ENCODE data around the gene ACTL6B.

The ACTL6B gene

GRCh38 chr7:100620804-100621203 lies 35.4 kb downstream of the ACTL6B start:
- no peaks in the 10 kb centered on the region; the same call in 1 of the 2 replicates for H3K27me3 ChIP-seq (ENCODE audit: insufficient read depth, low read length)
- H3K36me3 ChIP-seq (ENCODE audit: insufficient read depth, low read length): no peaks in the 10 kb centered on the region
- no peaks in the 10 kb centered on the region for H3F3A ChIP-seq (ENCODE audit: insufficient read depth, low read length)
- H3K9ac ChIP-seq (ENCODE audit: low read length): no peak overlapping the region
- H3K4me2 ChIP-seq (ENCODE audit: low read length): no peak overlapping the region
- H3K4me3 ChIP-seq (ENCODE audit: low read depth, low read length, poor library complexity, severe bottlenecking): no peak overlapping the region
- TF ChIP-seq, protein P1, sequence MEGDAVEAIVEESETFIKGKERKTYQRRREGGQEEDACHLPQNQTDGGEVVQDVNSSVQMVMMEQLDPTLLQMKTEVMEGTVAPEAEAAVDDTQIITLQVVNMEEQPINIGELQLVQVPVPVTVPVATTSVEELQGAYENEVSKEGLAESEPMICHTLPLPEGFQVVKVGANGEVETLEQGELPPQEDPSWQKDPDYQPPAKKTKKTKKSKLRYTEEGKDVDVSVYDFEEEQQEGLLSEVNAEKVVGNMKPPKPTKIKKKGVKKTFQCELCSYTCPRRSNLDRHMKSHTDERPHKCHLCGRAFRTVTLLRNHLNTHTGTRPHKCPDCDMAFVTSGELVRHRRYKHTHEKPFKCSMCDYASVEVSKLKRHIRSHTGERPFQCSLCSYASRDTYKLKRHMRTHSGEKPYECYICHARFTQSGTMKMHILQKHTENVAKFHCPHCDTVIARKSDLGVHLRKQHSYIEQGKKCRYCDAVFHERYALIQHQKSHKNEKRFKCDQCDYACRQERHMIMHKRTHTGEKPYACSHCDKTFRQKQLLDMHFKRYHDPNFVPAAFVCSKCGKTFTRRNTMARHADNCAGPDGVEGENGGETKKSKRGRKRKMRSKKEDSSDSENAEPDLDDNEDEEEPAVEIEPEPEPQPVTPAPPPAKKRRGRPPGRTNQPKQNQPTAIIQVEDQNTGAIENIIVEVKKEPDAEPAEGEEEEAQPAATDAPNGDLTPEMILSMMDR (IDR thresholded peaks at IDR 0.05; ENCODE audit: low read length): no peak
- TF ChIP-seq EZH2 (IDR thresholded peaks at IDR 0.05; ENCODE audit: borderline replicate concordance, low read length): no peak
- no peaks in the 10 kb centered on the region for H3K9me2 ChIP-seq (ENCODE audit: low read depth, low read length)
- H3K79me2 ChIP-seq (ENCODE audit: insufficient read depth, low read length): no peaks in the 10 kb centered on the region
- no peak overlapping the region for H3K27ac ChIP-seq (ENCODE audit: low read depth, low read length, poor library complexity, severe bottlenecking)
- no peaks in the 10 kb centered on the region for H4K20me1 ChIP-seq (ENCODE audit: insufficient read depth, low read length)
- no peaks in the 10 kb centered on the region for H3K4me1 ChIP-seq (ENCODE audit: insufficient read depth, low read length, severe bottlenecking)
- no peak overlapping the region for H2AFZ ChIP-seq (ENCODE audit: low read length)
- no peaks in the 10 kb centered on the region for H3K9me3 ChIP-seq (ENCODE audit: low read length)

- H3K9me2 ChIP-seq (ENCODE audit: low read depth, low read length): no peaks in the 10 kb centered on the region
- TF ChIP-seq EZH2 (IDR thresholded peaks at IDR 0.05; ENCODE audit: borderline replicate concordance, low read length): no peak
- TF ChIP-seq, protein P1 (IDR thresholded peaks at IDR 0.05; ENCODE audit: low read length): no peak
- no peak overlapping the region for H3K9ac ChIP-seq (ENCODE audit: low read length)
- no peaks in the 10 kb centered on the region for H3K9me3 ChIP-seq (ENCODE audit: low read length)
- no peaks in the 10 kb centered on the region for H3F3A ChIP-seq (ENCODE audit: insufficient read depth, low read length)
- no peak overlapping the region for H3K4me2 ChIP-seq (ENCODE audit: low read length)
- H2AFZ ChIP-seq (ENCODE audit: low read length): no peak overlapping the region
- no peaks in the 10 kb centered on the region; the same call in 1 of the 2 replicates for H3K27me3 ChIP-seq (ENCODE audit: insufficient read depth, low read length)
- no peaks in the 10 kb centered on the region for H3K79me2 ChIP-seq (ENCODE audit: insufficient read depth, low read length)
- no peak overlapping the region for H3K4me3 ChIP-seq (ENCODE audit: low read depth, low read length, poor library complexity, severe bottlenecking)
- H3K4me1 ChIP-seq (ENCODE audit: insufficient read depth, low read length, severe bottlenecking): no peaks in the 10 kb centered on the region
- H3K27ac ChIP-seq (ENCODE audit: low read depth, low read length, poor library complexity, severe bottlenecking): no peak overlapping the region
- no peaks in the 10 kb centered on the region for H3K36me3 ChIP-seq (ENCODE audit: insufficient read depth, low read length)
- no peaks in the 10 kb centered on the region for H4K20me1 ChIP-seq (ENCODE audit: insufficient read depth, low read length)
Observed at GRCh38 chr7:100620239-100620638, 36.0 kb downstream of the ACTL6B start.

GRCh38 chr7:100614308-100614861 lies 41.9 kb downstream of the ACTL6B start:
- H3F3A ChIP-seq (ENCODE audit: insufficient read depth, low read length): no peaks in the 10 kb centered on the region
- no peaks in the 10 kb centered on the region for H3K9me2 ChIP-seq (ENCODE audit: low read depth, low read length)
- no peaks in the 10 kb centered on the region for H3K36me3 ChIP-seq (ENCODE audit: insufficient read depth, low read length)
- no peak overlapping the region for H2AFZ ChIP-seq (ENCODE audit: low read length)
- no peaks in the 10 kb centered on the region for H3K9me3 ChIP-seq (ENCODE audit: low read length)
- no peak overlapping the region for H3K4me3 ChIP-seq (ENCODE audit: low read depth, low read length, poor library complexity, severe bottlenecking)
- no peak overlapping the region for H3K4me2 ChIP-seq (ENCODE audit: low read length)
- H3K4me1 ChIP-seq (ENCODE audit: insufficient read depth, low read length, severe bottlenecking): peaks cover 7% of the 10 kb centered on the region
- no peaks in the 10 kb centered on the region; the same call in 1 of the 2 replicates for H3K27me3 ChIP-seq (ENCODE audit: insufficient read depth, low read length)
- no peak for TF ChIP-seq EZH2 (IDR thresholded peaks at IDR 0.05; ENCODE audit: borderline replicate concordance, low read length)
- TF ChIP-seq, protein P1 (IDR thresholded peaks at IDR 0.05; ENCODE audit: low read length): no peak
- H3K9ac ChIP-seq (ENCODE audit: low read length): no peak overlapping the region
- H3K27ac ChIP-seq (ENCODE audit: low read depth, low read length, poor library complexity, severe bottlenecking): no peak overlapping the region
- H4K20me1 ChIP-seq (ENCODE audit: insufficient read depth, low read length): no peaks in the 10 kb centered on the region
- no peaks in the 10 kb centered on the region for H3K79me2 ChIP-seq (ENCODE audit: insufficient read depth, low read length)
